GM12872 (cell line): ENCODE measurements around the gene ADK.

Experiments
- CTCF ChIP-seq: IDR thresholded peaks from 3 replicates; pipeline ENCODE4 v1.5.1; 2011; ENCODE audit warnings: low read depth, mild to moderate bottlenecking, low read length, moderate library complexity; ENCODE audit not compliant: insufficient read depth

ADK gene

GRCh38 chr10:74586088-74586585, 435.1 kb downstream of the ADK start:
- TF ChIP-seq CTCF: no peak

GRCh38 chr10:74587109-74587854, 436.3 kb downstream of the ADK start:
- TF ChIP-seq CTCF: no peak

GRCh38 chr10:74589226-74589673, 438.2 kb downstream of the ADK start:
- TF ChIP-seq CTCF: no peak

GRCh38 chr10:74589851-74590250, 438.8 kb downstream of the ADK start:
- no peak for TF ChIP-seq CTCF

GRCh38 chr10:74593470-74593869, 442.4 kb downstream of the ADK start:
- TF ChIP-seq CTCF: no peak

- TF ChIP-seq CTCF: no peak
These were observed 445.7 kb downstream of the ADK start for GRCh38 chr10:74596713-74597112.

GRCh38 chr10:74598891-74599566, 448.0 kb downstream of the ADK start:
- no peak for TF ChIP-seq CTCF
